ENCODE measurements around the gene ARHGAP15.
A peak's percentile ranks its signal among the peaks of the same experiment; 100 is the strongest.

The ARHGAP15 gene

GRCh38 chr2:143436951-143437350 lies 307.7 kb downstream of the ARHGAP15 start:
- Histone ChIP-seq H4K91ac (ENCODE audit: low read depth, low read length, poor library complexity) (no peak overlapping the region), H3K27me3 (ENCODE audit: control insufficient read depth in 3 of 3, insufficient read depth in 3 of 3, low read depth in 1 of 3, low read length in 3 of 3) (no peaks in the 10 kb centered on the region), H3K23ac (ENCODE audit: low read depth, low read length, poor library complexity) (no peak overlapping the region), H2AFZ (ENCODE audit: low read length) (no peak overlapping the region), H3K79me1 (ENCODE audit: low read depth, low read length) (no peaks in the 10 kb centered on the region), H3K27ac (replicated peaks; ENCODE audit: low read length) (no peak overlapping the region), H3K18ac (ENCODE audit: low read length) (no peak overlapping the region), H3K9ac (ENCODE audit: low read depth, low read length, poor library complexity) (no peak overlapping the region), H3K4me3 (ENCODE audit: low read length in 2 of 2) (no peak overlapping the region), H2BK15ac (ENCODE audit: low read length) (no peak overlapping the region), H3K9me3 (replicated peaks in 1 of 2; ENCODE audit: control insufficient read depth in 2 of 2, insufficient read depth in 1 of 2, low read depth in 1 of 2, low read length in 2 of 2) (no peaks in the 10 kb centered on the region), H2AK5ac (ENCODE audit: low read depth, low read length) (no peak overlapping the region), H2BK5ac (ENCODE audit: low read length) (no peak overlapping the region), H3K36me3 (replicated peaks in 1 of 2; ENCODE audit: control insufficient read depth in 2 of 2, insufficient read depth in 2 of 2, low read length in 2 of 2) (no peaks in the 10 kb centered on the region), H3K4me1 (ENCODE audit: control insufficient read depth in 2 of 2, insufficient read depth in 1 of 2, low read depth in 1 of 2, low read length in 2 of 2) (no peaks in the 10 kb centered on the region), H3K4me2 (ENCODE audit: insufficient read depth, low read length, poor library complexity, severe bottlenecking) (no peak overlapping the region), H3K4ac (ENCODE audit: low read length) (no peak overlapping the region), H2BK120ac (ENCODE audit: low read depth, low read length) (no peak overlapping the region), H4K8ac (ENCODE audit: low read depth, low read length) (no peak overlapping the region), H3K14ac (ENCODE audit: low read length) (no peak overlapping the region), H2BK12ac (ENCODE audit: low read length) (no peak overlapping the region)
- DNase-seq (ENCODE audit: low spot score): no peak
- no CpG with 5 or more reads among the region's 2 CpGs for whole genome bisulfite sequencing, 2 donors (ENCODE audit: extremely low coverage in 2 of 2, insufficient read length in 2 of 2, insufficient replicate concordance in 1 of 2)

GRCh38 chr2:143440411-143441012 lies 311.3 kb downstream of the ARHGAP15 start:
- Histone ChIP-seq H3K36me3 (replicated peaks in 1 of 2; ENCODE audit: control insufficient read depth in 2 of 2, insufficient read depth in 2 of 2, low read length in 2 of 2) (no peaks in the 10 kb centered on the region), H3K27me3 (ENCODE audit: control insufficient read depth in 3 of 3, insufficient read depth in 3 of 3, low read depth in 1 of 3, low read length in 3 of 3) (no peaks in the 10 kb centered on the region), H3K27ac (replicated peaks; ENCODE audit: low read length) (no peak overlapping the region), H3K9me3 (replicated peaks in 1 of 2; ENCODE audit: control insufficient read depth in 2 of 2, insufficient read depth in 1 of 2, low read depth in 1 of 2, low read length in 2 of 2) (no peaks in the 10 kb centered on the region), H2BK120ac (ENCODE audit: low read depth, low read length) (no peak overlapping the region), H2BK5ac (ENCODE audit: low read length) (no peak overlapping the region), H3K79me1 (ENCODE audit: low read depth, low read length) (no peaks in the 10 kb centered on the region), H3K4ac (ENCODE audit: low read length) (no peak overlapping the region), H3K18ac (ENCODE audit: low read length) (no peak overlapping the region), H4K91ac (ENCODE audit: low read depth, low read length, poor library complexity) (no peak overlapping the region), H3K14ac (ENCODE audit: low read length) (no peak overlapping the region), H3K9ac (ENCODE audit: low read depth, low read length, poor library complexity) (no peak overlapping the region), H3K23ac (ENCODE audit: low read depth, low read length, poor library complexity) (no peak overlapping the region), H3K4me3 (ENCODE audit: low read length in 2 of 2) (no peak overlapping the region), H3K4me2 (ENCODE audit: insufficient read depth, low read length, poor library complexity, severe bottlenecking) (no peak overlapping the region), H2AK5ac (ENCODE audit: low read depth, low read length) (no peak overlapping the region), H4K8ac (ENCODE audit: low read depth, low read length) (no peak overlapping the region), H2AFZ (ENCODE audit: low read length) (no peak overlapping the region), H2BK15ac (ENCODE audit: low read length) (no peak overlapping the region), H2BK12ac (ENCODE audit: low read length) (no peak overlapping the region), H3K4me1 (ENCODE audit: control insufficient read depth in 2 of 2, insufficient read depth in 1 of 2, low read depth in 1 of 2, low read length in 2 of 2) (no peaks in the 10 kb centered on the region)
- DNase-seq (ENCODE audit: low spot score): no peak
- WGBS, 2 donors (ENCODE audit: extremely low coverage in 2 of 2, insufficient read length in 2 of 2, insufficient replicate concordance in 1 of 2): no CpG with 5 or more reads among the region's 5 CpGs

DNA sequence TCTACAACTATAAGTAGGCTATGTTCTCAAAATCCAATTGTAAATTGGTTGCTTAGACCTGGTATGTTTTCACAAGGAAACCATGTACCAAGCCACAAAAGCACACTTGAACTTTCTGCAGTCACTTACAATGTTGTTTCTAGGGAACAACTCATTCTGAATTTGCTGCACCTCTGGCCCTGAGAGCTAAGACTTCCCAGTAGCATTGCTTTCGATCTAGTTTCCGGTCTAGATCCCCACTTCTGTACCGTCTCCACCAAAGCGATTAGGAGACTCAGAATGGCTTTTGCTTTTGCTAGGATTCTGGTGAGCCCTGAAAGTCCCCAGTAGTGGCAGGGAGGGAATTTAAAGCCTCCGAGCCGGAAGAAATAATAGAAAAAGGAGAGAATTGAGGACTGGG lies 313.0 kb downstream of the ARHGAP15 start:
- H2BK12ac ChIP-seq (ENCODE audit: low read length): no peak overlapping the region
- H2BK15ac ChIP-seq (ENCODE audit: low read length): no peak overlapping the region
- H3K36me3 ChIP-seq (replicated peaks in 1 of 2; ENCODE audit: control insufficient read depth in 2 of 2, insufficient read depth in 2 of 2, low read length in 2 of 2): no peaks in the 10 kb centered on the region
- H3K27me3 ChIP-seq (ENCODE audit: control insufficient read depth in 3 of 3, insufficient read depth in 3 of 3, low read depth in 1 of 3, low read length in 3 of 3): no peaks in the 10 kb centered on the region
- H2AK5ac ChIP-seq (ENCODE audit: low read depth, low read length): no peak overlapping the region
- no peak overlapping the region for H2BK5ac ChIP-seq (ENCODE audit: low read length)
- no CpG with 5 or more reads among the region's 6 CpGs for WGBS, 2 donors (ENCODE audit: extremely low coverage in 2 of 2, insufficient read length in 2 of 2, insufficient replicate concordance in 1 of 2)
- H2AFZ ChIP-seq (ENCODE audit: low read length): peak overlapping the region; percentile 67
- H3K9me3 ChIP-seq (replicated peaks in 1 of 2; ENCODE audit: control insufficient read depth in 2 of 2, insufficient read depth in 1 of 2, low read depth in 1 of 2, low read length in 2 of 2): no peaks in the 10 kb centered on the region
- H3K4me3 ChIP-seq (ENCODE audit: low read length in 2 of 2): no peak overlapping the region
- H4K91ac ChIP-seq (ENCODE audit: low read depth, low read length, poor library complexity): no peak overlapping the region
- no peak overlapping the region for H3K23ac ChIP-seq (ENCODE audit: low read depth, low read length, poor library complexity)
- H3K4me1 ChIP-seq (ENCODE audit: control insufficient read depth in 2 of 2, insufficient read depth in 1 of 2, low read depth in 1 of 2, low read length in 2 of 2): no peaks in the 10 kb centered on the region
- H3K4me2 ChIP-seq (ENCODE audit: insufficient read depth, low read length, poor library complexity, severe bottlenecking): no peak overlapping the region
- no peaks in the 10 kb centered on the region for H3K79me1 ChIP-seq (ENCODE audit: low read depth, low read length)
- no peak overlapping the region for H3K4ac ChIP-seq (ENCODE audit: low read length)
- no peak for DNase-seq (ENCODE audit: low spot score)
- no peak overlapping the region for H3K18ac ChIP-seq (ENCODE audit: low read length)
- no peak overlapping the region for H4K8ac ChIP-seq (ENCODE audit: low read depth, low read length)
- H3K27ac ChIP-seq (replicated peaks; ENCODE audit: low read length): no peak overlapping the region
- H2BK120ac ChIP-seq (ENCODE audit: low read depth, low read length): no peak overlapping the region
- no peak overlapping the region for H3K9ac ChIP-seq (ENCODE audit: low read depth, low read length, poor library complexity)
- no peak overlapping the region for H3K14ac ChIP-seq (ENCODE audit: low read length)

DNA sequence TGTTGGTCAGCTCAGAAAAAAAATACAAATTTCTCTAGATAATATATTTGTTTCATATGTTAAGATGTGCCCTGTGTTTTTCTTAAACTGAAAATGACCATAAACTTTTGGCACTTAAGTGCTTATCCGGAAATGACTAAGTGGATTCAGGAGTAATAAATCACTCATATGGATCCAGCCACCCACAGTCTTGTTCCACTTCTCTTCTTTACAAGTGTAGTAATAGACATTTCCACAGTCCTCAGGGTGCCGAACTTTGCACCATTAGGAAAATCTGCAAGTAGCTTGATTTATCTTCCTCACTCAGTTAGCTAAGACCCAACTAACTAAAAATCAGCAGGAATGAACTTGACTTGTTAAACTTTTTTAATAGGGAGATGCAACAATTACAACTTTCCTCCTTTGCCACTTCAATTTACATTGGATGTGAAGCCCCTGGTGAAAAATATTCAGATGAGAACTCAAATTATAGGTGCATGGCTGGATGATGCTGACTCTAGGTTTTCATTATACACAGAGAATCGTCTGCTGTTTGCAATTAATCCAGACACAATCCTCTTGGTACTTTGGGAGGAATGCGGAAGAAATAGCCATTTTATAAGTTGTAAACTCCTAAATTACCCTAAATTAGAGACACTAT lies 322.5 kb downstream of the ARHGAP15 start:
- H3K79me1 ChIP-seq (ENCODE audit: low read depth, low read length): no peaks in the 10 kb centered on the region
- no peaks in the 10 kb centered on the region for H3K9me3 ChIP-seq (replicated peaks in 1 of 2; ENCODE audit: control insufficient read depth in 2 of 2, insufficient read depth in 1 of 2, low read depth in 1 of 2, low read length in 2 of 2)
- DNase-seq (ENCODE audit: low spot score): no peak
- no peaks in the 10 kb centered on the region for H3K27me3 ChIP-seq (ENCODE audit: control insufficient read depth in 3 of 3, insufficient read depth in 3 of 3, low read depth in 1 of 3, low read length in 3 of 3)
- H2AFZ ChIP-seq (ENCODE audit: low read length): no peak overlapping the region
- no peak overlapping the region for H3K23ac ChIP-seq (ENCODE audit: low read depth, low read length, poor library complexity)
- no peak overlapping the region for H3K18ac ChIP-seq (ENCODE audit: low read length)
- H3K36me3 ChIP-seq (replicated peaks in 1 of 2; ENCODE audit: control insufficient read depth in 2 of 2, insufficient read depth in 2 of 2, low read length in 2 of 2): no peaks in the 10 kb centered on the region
- H3K4ac ChIP-seq (ENCODE audit: low read length): no peak overlapping the region
- H2AK5ac ChIP-seq (ENCODE audit: low read depth, low read length): no peak overlapping the region
- no peak overlapping the region for H2BK5ac ChIP-seq (ENCODE audit: low read length)
- no peak overlapping the region for H3K4me3 ChIP-seq (ENCODE audit: low read length in 2 of 2)
- H3K4me1 ChIP-seq (ENCODE audit: control insufficient read depth in 2 of 2, insufficient read depth in 1 of 2, low read depth in 1 of 2, low read length in 2 of 2): no peaks in the 10 kb centered on the region
- WGBS, 2 donors (ENCODE audit: extremely low coverage in 2 of 2, insufficient read length in 2 of 2, insufficient replicate concordance in 1 of 2): no CpG with 5 or more reads among the region's 4 CpGs
- no peak overlapping the region for H3K27ac ChIP-seq (replicated peaks; ENCODE audit: low read length)
- H2BK120ac ChIP-seq (ENCODE audit: low read depth, low read length): no peak overlapping the region
- no peak overlapping the region for H2BK15ac ChIP-seq (ENCODE audit: low read length)
- H3K4me2 ChIP-seq (ENCODE audit: insufficient read depth, low read length, poor library complexity, severe bottlenecking): no peak overlapping the region
- H3K14ac ChIP-seq (ENCODE audit: low read length): no peak overlapping the region
- H4K8ac ChIP-seq (ENCODE audit: low read depth, low read length): no peak overlapping the region
- H2BK12ac ChIP-seq (ENCODE audit: low read length): no peak overlapping the region
- H3K9ac ChIP-seq (ENCODE audit: low read depth, low read length, poor library complexity): no peak overlapping the region
- H4K91ac ChIP-seq (ENCODE audit: low read depth, low read length, poor library complexity): no peak overlapping the region
